NCI-H146 treated with DMSO at 0.1 percent for 48 hours (cell line): ENCODE results near the gene ZNF831.

Experiments used
- DNase-seq: peaks from one replicate; lab custom pipeline; 2025; ENCODE audit not compliant: unreplicated experiment; lab: John Stamatoyannopoulos, UW

Gene ZNF831

GRCh38 chr20:59157531-59157930 is 6.1 kb upstream of the ZNF831 start:
- DNase-seq, result no peak

DNA sequence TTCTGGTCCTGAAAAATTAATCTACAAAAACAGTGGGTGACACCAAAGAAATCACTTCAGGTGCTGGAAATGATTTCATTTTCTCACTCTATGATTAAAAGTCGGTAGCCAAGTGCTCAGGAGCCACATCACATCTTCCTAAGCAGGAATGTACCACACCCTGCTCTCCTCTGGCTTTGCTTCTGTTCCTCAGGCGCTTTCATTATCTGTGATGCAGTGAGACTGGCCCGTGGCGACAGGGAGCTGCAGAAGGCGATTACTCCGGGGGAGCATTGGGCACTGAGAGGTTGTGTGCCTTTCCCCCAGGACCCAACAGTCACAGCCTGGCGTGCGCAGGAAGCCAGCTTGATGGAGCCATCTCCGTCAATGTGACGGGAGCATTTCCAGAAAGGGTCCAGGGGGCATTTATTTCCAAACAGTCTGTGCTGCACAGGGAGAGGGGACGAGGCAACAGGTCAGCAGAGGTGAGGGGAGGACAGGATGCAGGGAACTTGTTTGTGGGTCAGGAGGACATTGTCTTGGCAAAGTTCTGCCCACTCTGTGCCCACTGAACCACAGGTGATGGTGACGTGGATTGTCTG is 5.6 kb upstream of the ZNF831 start:
- DNase-seq, result no peak

DNA sequence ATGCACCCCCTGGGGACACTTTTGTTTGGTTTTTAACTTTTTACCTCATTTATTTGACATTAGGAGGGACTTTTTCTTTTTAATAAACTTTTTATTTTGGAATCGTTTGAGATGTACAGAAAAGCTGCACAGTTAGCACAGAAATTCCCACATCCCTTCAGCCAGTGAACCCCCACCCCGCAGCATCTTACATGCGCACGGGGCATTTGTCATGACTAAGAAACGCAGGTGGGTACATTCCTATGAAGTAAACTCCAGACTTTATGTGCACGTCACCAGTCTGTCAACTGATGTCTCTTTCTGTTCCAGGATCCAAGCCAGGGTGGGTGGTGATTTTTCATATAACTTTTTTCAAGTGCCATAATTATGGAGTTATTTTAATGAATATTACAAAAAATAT is 4.9 kb upstream of the ZNF831 start:
- no peak for DNase-seq

DNA sequence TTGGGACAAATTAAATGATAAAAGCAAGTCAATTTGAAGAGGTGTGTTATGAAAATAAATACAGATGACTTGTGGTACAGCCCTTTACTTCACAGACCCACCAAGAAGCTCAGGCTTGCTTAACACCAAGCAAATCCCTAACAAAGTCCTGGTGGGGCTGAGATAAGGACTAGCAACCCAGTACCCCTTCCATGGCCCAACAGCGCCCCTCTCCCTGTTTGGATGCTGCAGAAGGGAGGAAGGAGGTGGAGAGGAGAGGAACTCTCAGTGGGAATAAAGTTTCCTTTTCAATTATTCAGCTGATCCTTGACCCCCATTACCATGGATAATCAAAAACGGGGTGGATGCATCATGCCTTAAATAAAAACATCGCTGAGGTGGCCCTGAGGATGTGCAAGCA is 4.5 kb upstream of the ZNF831 start:
- DNase-seq, result no peak

- DNase-seq, result peak; percentile 17
Observed at GRCh38 chr20:59159493-59160376, 3.9 kb upstream of the ZNF831 start.

DNA sequence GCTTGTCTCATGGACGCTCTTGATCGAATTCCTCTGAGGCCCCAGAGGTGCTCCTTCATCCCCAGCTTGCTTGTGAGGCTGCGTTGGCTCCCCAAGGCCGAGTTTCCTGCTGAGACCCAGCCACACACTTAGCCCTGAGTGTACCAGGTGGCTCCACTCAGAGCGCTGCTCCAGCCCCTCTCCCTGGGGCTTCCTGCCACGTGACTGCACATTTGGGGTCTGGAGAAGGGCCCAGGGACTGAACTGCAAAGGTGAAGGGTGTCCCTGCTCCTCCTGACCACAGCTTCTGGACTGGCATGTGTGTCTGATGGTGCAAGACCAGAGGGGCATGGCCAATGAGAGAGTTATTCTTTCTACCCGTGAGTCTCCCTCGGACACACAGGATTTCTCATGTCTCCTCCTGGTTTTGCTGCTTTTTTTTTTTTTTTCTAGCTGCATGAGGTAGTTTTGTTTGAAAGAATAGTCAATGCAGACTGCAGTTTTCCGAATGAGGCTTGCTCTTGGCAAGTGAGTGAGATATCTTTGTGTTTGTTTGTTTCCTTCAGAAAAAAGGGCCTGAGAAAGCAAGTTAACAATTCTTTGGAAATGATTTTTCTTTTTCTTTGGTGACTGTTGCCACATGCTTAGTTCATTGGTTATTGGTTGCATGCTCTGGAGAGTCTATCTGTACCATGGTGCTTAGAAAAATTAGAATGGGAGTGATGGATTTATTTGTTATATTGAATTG is 3.1 kb upstream of the ZNF831 start:
- no peak for DNase-seq

- DNase-seq, result no peak
Observed at GRCh38 chr20:59161721-59162120, 1.9 kb upstream of the ZNF831 start.

DNA sequence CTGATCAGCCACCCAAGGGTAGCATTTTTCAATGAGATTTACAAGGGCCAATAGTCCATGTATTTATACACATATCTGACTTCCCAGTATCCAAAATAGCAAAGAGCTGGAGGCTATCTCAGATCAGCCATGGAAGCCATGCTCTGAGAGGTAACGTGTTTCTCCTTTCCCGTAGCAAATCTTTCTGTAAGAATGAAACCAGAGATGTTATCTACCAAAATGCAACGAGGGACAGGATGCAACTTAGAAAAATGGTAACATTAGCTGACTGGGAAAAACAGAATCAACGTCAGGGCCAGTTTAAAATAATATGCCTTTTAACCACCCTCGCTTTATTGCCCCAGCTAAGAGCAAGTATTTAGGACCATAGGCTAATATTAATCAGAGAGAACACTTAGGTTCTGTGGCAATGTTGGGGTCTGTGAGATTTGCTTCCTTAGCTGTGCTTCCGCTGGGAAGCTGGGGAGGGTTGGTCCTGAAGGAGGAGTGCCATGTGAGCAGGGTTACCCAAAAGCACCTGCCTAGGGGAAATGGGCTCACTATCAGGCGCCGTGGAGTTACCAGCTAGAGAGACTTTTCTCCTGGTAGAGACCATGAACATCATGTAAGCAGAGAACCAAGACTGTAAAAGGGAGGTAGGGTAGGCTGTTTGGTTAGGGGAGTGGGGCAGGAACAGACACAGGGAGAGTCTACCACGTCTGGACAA is 1.2 kb downstream of the ZNF831 start:
- DNase-seq, result no peak

- DNase-seq, result no peak
Observed at GRCh38 chr20:59165396-59165795, 1.8 kb downstream of the ZNF831 start.

- no peak for DNase-seq
Observed at GRCh38 chr20:59165891-59166709, 2.5 kb downstream of the ZNF831 start.

DNA sequence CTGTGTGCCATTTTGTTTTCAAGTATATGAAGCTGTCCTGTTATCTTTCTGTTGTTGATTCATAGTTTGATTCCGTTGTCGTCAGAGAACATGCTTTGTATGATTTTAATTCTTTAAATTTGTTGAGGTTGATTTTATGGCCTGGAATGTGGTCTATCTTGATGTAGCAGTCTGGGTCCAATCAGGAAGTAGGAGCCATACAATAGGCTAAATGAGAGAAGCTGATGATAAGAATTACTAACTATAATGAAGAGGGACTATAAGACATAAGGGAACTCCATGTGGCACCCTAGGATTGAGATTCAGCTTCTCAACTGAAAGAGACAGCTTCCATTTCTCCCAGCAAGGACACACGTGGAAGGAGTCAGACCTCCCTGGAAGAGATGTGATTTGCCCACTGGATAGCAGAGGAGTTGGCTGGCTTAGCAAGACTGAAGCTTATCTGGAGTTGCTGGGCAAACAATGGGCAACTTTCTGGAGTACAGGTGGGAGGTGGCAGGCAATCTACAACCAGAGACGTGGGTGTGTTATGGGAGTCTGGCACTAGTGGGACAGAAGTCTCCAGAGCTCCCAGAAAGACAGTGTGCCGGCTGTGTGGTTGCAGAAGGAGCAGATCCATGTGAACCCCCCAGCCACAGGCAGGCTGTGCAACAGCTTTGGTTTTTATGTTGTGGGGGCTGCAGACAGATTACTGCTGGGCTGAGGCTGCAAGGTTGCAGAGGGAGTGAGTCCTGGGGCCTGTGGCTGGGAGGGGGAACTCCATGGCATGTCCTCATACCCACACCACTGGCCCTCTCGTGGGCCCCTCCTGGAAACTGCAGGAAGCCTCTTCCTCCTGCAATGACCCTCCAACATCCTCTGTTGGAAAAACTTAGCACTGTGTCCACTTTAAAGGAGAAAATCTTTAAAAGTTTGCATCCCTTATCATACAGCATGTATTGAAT is 7.1 kb downstream of the ZNF831 start:
- DNase-seq, result no peak

DNA sequence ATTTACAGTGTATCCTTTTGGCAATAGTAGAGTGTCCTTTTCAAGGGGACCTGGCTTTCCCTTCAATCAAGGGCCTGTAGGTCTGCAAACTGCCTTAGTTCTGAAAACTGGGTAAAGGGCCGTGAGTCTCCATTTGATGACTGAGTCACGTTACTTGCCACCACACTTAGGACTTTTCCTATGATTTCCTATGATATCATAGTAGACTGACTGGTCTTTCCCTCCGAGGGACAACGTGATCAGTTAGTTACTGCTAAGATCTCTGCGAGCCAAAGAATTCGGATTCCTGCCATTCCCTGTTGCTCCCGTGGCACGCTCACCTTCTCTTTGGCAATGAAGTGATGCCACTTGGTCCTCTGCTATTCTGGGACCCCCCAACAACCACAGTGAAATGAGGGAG is 8.4 kb downstream of the ZNF831 start:
- DNase-seq, result no peak

- no peak for DNase-seq
Observed at GRCh38 chr20:59173938-59174491, 10.4 kb downstream of the ZNF831 start.

- DNase-seq, result no peak
Observed at GRCh38 chr20:59175002-59175401, 11.4 kb downstream of the ZNF831 start.

- DNase-seq, result no peak
Observed at GRCh38 chr20:59175861-59176260, 12.2 kb downstream of the ZNF831 start.

DNA sequence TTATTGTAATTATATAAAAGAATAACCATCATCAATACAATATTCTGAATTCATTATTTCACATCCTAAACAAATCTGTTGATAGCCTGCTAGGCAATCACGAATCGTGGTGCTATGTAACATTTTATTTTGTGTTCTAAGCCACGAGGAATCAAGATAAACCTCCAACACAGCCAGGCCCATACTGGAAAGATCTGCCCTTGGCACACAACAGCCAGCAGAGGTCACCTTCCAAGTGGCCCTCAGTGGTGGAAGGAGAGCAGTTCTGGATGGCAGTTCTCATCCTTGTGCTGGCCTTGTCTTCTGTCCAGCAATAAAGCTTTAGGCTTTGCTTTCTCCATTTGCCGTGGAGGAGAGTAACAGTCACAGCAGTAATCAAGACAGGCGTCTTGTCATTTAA is 13.2 kb downstream of the ZNF831 start:
- DNase-seq, result no peak

DNA sequence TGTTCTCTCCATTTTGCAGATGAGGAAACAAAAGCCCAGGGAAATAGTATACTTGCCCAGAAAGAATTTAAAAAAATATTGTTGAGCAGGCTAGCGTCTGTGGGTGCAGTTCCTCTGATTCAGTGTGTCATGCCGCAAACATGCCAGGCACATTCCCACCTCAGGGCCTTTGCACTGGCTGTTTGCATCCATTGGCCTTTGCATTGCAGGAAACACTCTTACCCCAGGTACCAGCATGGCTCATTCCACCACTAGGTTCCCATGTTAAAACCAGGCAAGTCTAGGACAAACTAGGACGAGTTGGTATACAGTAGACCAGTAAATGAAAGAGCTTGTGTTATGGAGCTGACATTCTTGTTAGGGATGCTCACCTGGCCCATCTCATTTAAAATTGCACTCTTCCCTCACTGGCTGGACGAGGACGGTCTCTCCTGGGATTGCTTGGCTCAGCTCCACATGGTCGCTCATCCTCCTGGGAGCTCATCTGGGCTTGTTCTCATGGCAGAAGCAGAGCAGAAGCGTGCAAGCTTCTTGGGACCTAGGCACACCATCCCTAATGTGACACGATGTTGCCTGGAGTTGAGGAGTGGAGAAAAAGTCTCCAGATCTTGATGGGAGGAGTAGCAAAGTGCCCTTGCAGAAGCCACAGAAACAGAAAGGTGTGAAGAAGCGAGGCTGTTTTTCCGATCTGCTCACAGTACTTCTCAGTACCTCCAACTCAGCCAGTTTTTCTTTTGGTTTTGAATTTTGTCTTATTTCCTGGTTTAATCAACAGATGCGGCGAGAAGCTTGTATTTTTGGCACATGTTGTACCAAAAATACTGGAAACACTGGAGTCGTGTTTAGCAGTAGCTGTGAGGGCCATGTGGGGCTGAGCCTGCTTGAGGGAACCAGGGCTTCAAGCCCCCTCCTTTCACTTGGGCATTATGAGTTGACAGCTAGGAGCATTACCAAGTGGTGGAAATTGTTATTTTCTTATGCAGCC is 13.9 kb downstream of the ZNF831 start:
- no peak for DNase-seq
